Measurements from ENCODE around the gene NCK2.

- TF ChIP-seq, protein P1, sequence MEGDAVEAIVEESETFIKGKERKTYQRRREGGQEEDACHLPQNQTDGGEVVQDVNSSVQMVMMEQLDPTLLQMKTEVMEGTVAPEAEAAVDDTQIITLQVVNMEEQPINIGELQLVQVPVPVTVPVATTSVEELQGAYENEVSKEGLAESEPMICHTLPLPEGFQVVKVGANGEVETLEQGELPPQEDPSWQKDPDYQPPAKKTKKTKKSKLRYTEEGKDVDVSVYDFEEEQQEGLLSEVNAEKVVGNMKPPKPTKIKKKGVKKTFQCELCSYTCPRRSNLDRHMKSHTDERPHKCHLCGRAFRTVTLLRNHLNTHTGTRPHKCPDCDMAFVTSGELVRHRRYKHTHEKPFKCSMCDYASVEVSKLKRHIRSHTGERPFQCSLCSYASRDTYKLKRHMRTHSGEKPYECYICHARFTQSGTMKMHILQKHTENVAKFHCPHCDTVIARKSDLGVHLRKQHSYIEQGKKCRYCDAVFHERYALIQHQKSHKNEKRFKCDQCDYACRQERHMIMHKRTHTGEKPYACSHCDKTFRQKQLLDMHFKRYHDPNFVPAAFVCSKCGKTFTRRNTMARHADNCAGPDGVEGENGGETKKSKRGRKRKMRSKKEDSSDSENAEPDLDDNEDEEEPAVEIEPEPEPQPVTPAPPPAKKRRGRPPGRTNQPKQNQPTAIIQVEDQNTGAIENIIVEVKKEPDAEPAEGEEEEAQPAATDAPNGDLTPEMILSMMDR (IDR thresholded peaks at IDR 0.05): no peak
- no peak for TF ChIP-seq POLR2AphosphoS5 (IDR thresholded peaks at IDR 0.05; ENCODE audit: insufficient read depth in 1 of 2, low read depth in 1 of 2)
Measured at GRCh38 chr2:105738658-105739241, 6.0 kb upstream of the NCK2 start.

All from vagina (tissue), 2 donors.